ENCODE results near the gene TCEA2. TPM values are rescaled to one million over a fixed set of nuclear protein-coding genes. Genes with fewer than 3 reads are reported as not detected.

TCEA2 gene
- total RNA-seq, 4 donors from 2014 or later = 22.8 to 59.0 (median 43.6) TPM

GRCh38 chr20:64108731-64109681 is 46.0 kb downstream of the TCEA2 start:
- Histone ChIP-seq H3K4me1 (no peaks in the 10 kb centered on the region), H3K4me3 (no peak overlapping the region), H3K9me3 (no peaks in the 10 kb centered on the region), H3K27me3 (peaks cover 0 to 45% (median 0%) of the 10 kb centered on the region in 4 donors), H3K27ac (replicated peaks in 1 of 4) (no peak overlapping the region), H3K36me3 (no peaks in the 10 kb centered on the region)
- intact Hi-C loops (cut with DNase I) = no loop called here
- WGBS = 78% methylated on average over 15 of the region's 26 CpGs
- no peak for DNase-seq (ENCODE audit: extremely low spot score)
- TF ChIP-seq POLR2AphosphoS5 (IDR thresholded peaks at IDR 0.05) (no peak), EP300 (IDR thresholded peaks at IDR 0.05) (no peak), POLR2A (IDR thresholded peaks at IDR 0.05; ENCODE audit: low read depth) (no peak), CTCF (IDR thresholded peaks at IDR 0.05) (no peak)

- no peak overlapping the region for H3K27ac ChIP-seq (replicated peaks in 1 of 4)
- WGBS = 40% methylated on average over 2 of the region's 16 CpGs
- DNase-seq (ENCODE audit: extremely low spot score) = no peak
- no peak overlapping the region for H3K4me3 ChIP-seq
- H3K4me1 ChIP-seq = no peaks in the 10 kb centered on the region
- H3K27me3 ChIP-seq = peaks cover 0 to 36% (median 0%) of the 10 kb centered on the region in 4 donors
- TF ChIP-seq EP300 (IDR thresholded peaks at IDR 0.05) (no peak), POLR2A (IDR thresholded peaks at IDR 0.05; ENCODE audit: low read depth) (no peak), POLR2AphosphoS5 (IDR thresholded peaks at IDR 0.05) (no peak), CTCF (IDR thresholded peaks at IDR 0.05) (no peak)
- no peaks in the 10 kb centered on the region for H3K36me3 ChIP-seq
- intact Hi-C loops (cut with DNase I) = no loop called here
- H3K9me3 ChIP-seq = no peaks in the 10 kb centered on the region
Measured at GRCh38 chr20:64109831-64110391, 46.9 kb downstream of the TCEA2 start.

- H3K4me1 ChIP-seq = no peaks in the 10 kb centered on the region
- intact Hi-C loops (cut with DNase I) = no loop called here
- H3K36me3 ChIP-seq = no peaks in the 10 kb centered on the region
- H3K27me3 ChIP-seq = peaks cover 0 to 32% (median 0%) of the 10 kb centered on the region in 4 donors
- no peak for DNase-seq (ENCODE audit: extremely low spot score)
- H3K9me3 ChIP-seq = no peaks in the 10 kb centered on the region
- no peak for TF ChIP-seq POLR2AphosphoS5 (IDR thresholded peaks at IDR 0.05)
- no peak for TF ChIP-seq CTCF (IDR thresholded peaks at IDR 0.05)
- TF ChIP-seq EP300 (IDR thresholded peaks at IDR 0.05) = no peak
- TF ChIP-seq POLR2A (IDR thresholded peaks at IDR 0.05; ENCODE audit: low read depth) = no peak
- WGBS = 95% methylated on average over 4 of the region's 10 CpGs
- no peak overlapping the region for H3K4me3 ChIP-seq
- no peak overlapping the region for H3K27ac ChIP-seq (replicated peaks in 1 of 4)
Measured at GRCh38 chr20:64110411-64111068, 47.5 kb downstream of the TCEA2 start.

- Histone ChIP-seq H3K36me3 (no peaks in the 10 kb centered on the region), H3K27ac (replicated peaks in 1 of 4) (no peak overlapping the region), H3K27me3 (peaks cover 0 to 23% (median 0%) of the 10 kb centered on the region in 4 donors), H3K4me3 (no peak overlapping the region), H3K4me1 (no peaks in the 10 kb centered on the region), H3K9me3 (no peaks in the 10 kb centered on the region)
- no peak for DNase-seq (ENCODE audit: extremely low spot score)
- intact Hi-C loops (cut with DNase I) = no loop called here
- TF ChIP-seq POLR2A (IDR thresholded peaks at IDR 0.05; ENCODE audit: low read depth) (no peak), CTCF (IDR thresholded peaks at IDR 0.05) (no peak)
- 68% methylated on average over 14 of the region's 19 CpGs for WGBS
Measured at GRCh38 chr20:64111841-64112641, 49.0 kb downstream of the TCEA2 start.

All from esophagus muscularis mucosa (tissue), 4 donors.